Body of pancreas (tissue), 4 donors: ENCODE data around the gene RIC3.

Experiments used
- POLR2A ChIP-seq, 3 donors: fragments of 450-650 bp; IDR thresholded peaks; one replicate each; pipeline ENCODE4 v1.6.1; 2016; ENCODE audit warnings: antibody characterized with exemption in 3 of 3, mild to moderate bottlenecking in 2 of 3
- TF ChIP-seq, protein P1 (sequence below), 7 experiments: fragments of 450-650 bp in 4 of 7; fragments of 200-600 bp in 3 of 7; sonication (generic) in 3 of 7; IDR thresholded peaks; one replicate each; pipeline ENCODE4 v1.5.1; 2016 to 2019; ENCODE audit warnings: antibody characterized with exemption in 7 of 7

DNA sequence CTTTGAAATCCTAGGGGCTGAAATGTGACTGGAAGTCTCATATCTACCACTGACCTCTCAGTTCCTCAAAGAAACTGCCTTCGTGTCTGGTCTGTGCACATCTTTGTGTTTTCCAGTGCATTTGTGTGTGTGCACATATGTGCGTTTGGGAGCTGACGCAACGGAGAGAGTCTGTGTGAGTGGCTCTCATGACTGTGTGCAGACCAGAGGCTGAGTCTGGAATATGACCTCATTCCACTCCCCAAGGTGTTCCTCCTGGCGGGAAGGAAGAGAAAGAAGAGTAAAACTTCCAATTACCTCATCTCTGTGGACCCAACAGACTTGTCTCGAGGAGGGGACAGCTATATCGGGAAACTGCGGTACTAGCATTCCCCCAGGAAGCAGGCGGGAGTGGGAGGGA, 71.4 kb downstream of the RIC3 start:
- TF ChIP-seq, protein P1, sequence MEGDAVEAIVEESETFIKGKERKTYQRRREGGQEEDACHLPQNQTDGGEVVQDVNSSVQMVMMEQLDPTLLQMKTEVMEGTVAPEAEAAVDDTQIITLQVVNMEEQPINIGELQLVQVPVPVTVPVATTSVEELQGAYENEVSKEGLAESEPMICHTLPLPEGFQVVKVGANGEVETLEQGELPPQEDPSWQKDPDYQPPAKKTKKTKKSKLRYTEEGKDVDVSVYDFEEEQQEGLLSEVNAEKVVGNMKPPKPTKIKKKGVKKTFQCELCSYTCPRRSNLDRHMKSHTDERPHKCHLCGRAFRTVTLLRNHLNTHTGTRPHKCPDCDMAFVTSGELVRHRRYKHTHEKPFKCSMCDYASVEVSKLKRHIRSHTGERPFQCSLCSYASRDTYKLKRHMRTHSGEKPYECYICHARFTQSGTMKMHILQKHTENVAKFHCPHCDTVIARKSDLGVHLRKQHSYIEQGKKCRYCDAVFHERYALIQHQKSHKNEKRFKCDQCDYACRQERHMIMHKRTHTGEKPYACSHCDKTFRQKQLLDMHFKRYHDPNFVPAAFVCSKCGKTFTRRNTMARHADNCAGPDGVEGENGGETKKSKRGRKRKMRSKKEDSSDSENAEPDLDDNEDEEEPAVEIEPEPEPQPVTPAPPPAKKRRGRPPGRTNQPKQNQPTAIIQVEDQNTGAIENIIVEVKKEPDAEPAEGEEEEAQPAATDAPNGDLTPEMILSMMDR (IDR thresholded peaks at IDR 0.05), result no peak
- no peak for TF ChIP-seq POLR2A (IDR thresholded peaks at IDR 0.05)
